Measurements from ENCODE around the gene CELF2. TPM values are rescaled to one million over a fixed set of nuclear protein-coding genes. Genes with fewer than 3 reads are reported as not detected.

Gene CELF2
- total RNA-seq, 1 experiment from 2014 or later: not detected

- no peaks in the 10 kb centered on the region for H3K36me3 Mint-ChIP-seq (ENCODE audit: insufficient read depth, unreplicated experiment)
- TF ChIP-seq CTCF (IDR thresholded peaks at IDR 0.05; ENCODE audit: unreplicated experiment): no peak
- intact Hi-C loops (cut with micrococcal nuclease; ENCODE audit: unreplicated experiment): no loop called here
- H3K4me3 Mint-ChIP-seq (ENCODE audit: low read depth, unreplicated experiment): no peak overlapping the region
- no TSS peak for BruUV-seq (replicated peaks)
- no peaks in the 10 kb centered on the region for H3K27me3 Mint-ChIP-seq (ENCODE audit: unreplicated experiment)
- no peak for DNase-seq
- peaks cover 4% of the 10 kb centered on the region for H3K9me3 Mint-ChIP-seq (ENCODE audit: low read depth, unreplicated experiment)
- CTCF ChIA-PET: no interaction called here
- H3K27ac Mint-ChIP-seq (ENCODE audit: unreplicated experiment): no peak overlapping the region
- H3K4me1 Mint-ChIP-seq (ENCODE audit: low read depth, unreplicated experiment): no peaks in the 10 kb centered on the region
Measured at GRCh38 chr10:11048707-11049278, 31.1 kb downstream of the CELF2 start.

DNA sequence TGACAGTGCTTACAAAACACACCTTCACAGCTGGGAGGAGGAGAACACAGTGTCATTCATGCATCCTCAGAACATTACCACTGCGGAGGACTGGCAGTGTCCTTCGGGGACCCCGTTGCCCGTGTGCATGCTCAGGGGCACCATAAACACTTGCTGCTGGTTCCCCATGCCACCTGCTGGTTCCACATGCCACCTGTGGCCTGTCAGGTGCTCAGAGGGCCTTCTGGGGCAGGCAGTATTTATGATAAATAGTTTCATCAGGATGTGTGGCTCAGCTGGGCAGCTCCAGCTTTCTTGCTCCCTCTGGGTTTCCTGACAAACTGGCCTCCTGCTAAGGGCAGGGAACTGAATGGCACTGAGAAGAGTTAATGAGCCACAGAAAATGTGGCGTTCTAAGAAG, 32.1 kb downstream of the CELF2 start:
- intact Hi-C loops (cut with micrococcal nuclease; ENCODE audit: unreplicated experiment): no loop called here
- Mint-ChIP-seq H3K4me3 (ENCODE audit: low read depth, unreplicated experiment) (no peak overlapping the region), H3K27ac (ENCODE audit: unreplicated experiment) (no peak overlapping the region), H3K4me1 (ENCODE audit: low read depth, unreplicated experiment) (no peaks in the 10 kb centered on the region), H3K36me3 (ENCODE audit: insufficient read depth, unreplicated experiment) (no peaks in the 10 kb centered on the region), H3K27me3 (ENCODE audit: unreplicated experiment) (no peaks in the 10 kb centered on the region), H3K9me3 (ENCODE audit: low read depth, unreplicated experiment) (no peaks in the 10 kb centered on the region)
- DNase-seq: no peak
- CTCF ChIA-PET: no interaction called here
- TF ChIP-seq CTCF (IDR thresholded peaks at IDR 0.05; ENCODE audit: unreplicated experiment): no peak
- BruUV-seq (replicated peaks): no TSS peak

DNA sequence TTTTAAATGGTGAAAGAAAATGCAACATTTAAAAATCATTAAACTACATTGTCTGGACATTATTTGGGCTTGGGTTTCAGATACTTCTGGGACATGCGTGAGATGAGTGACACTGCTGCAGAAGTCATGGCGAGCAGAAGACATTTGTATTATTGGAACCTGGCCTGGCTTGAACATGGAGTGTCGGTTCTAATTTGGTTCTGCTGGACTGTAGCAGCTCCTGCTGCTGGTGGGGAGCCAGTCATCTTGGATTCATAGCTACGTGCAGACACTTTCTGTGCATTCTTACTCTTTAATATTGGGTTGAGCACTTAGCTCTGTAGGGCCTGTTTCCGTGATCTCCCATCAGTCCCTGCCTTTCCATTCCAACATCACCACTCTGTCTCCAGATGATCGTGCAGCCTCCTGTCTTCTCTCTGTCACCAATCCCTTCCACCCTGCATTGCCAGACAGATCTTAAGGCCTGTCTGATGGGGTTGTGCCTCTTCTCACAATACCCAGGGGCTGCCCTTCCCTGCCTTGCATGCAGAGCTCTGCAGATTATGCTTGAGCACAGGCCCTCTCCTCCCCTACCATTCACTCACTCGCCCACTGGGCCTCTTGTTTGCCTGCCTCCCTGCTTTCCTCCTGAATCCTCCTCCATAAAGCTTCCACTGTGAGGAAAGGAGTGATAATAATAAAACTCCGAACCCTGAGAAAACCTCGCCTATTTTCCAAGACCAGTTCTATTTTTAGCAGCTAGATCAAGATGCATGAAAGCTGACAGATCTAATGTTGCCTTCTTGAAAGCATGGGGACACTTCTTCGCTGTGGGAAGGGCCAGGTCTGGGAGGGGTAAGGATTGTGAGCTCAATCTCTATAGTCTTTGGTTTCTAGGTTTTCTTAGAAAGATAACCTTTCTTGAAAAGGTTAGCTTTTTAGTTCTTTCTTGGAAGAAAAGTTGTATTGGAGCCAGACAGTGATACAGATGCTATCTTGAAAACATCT, 32.9 kb downstream of the CELF2 start:
- H3K36me3 Mint-ChIP-seq (ENCODE audit: insufficient read depth, unreplicated experiment): no peaks in the 10 kb centered on the region
- CTCF ChIA-PET: no interaction called here
- intact Hi-C loops (cut with micrococcal nuclease; ENCODE audit: unreplicated experiment): no loop called here
- BruUV-seq (replicated peaks): no TSS peak
- no peak for TF ChIP-seq CTCF (IDR thresholded peaks at IDR 0.05; ENCODE audit: unreplicated experiment)
- no peaks in the 10 kb centered on the region for H3K4me1 Mint-ChIP-seq (ENCODE audit: low read depth, unreplicated experiment)
- no peak overlapping the region for H3K4me3 Mint-ChIP-seq (ENCODE audit: low read depth, unreplicated experiment)
- H3K27me3 Mint-ChIP-seq (ENCODE audit: unreplicated experiment): no peaks in the 10 kb centered on the region
- H3K9me3 Mint-ChIP-seq (ENCODE audit: low read depth, unreplicated experiment): no peaks in the 10 kb centered on the region
- no peak overlapping the region for H3K27ac Mint-ChIP-seq (ENCODE audit: unreplicated experiment)
- DNase-seq: no peak

DNA sequence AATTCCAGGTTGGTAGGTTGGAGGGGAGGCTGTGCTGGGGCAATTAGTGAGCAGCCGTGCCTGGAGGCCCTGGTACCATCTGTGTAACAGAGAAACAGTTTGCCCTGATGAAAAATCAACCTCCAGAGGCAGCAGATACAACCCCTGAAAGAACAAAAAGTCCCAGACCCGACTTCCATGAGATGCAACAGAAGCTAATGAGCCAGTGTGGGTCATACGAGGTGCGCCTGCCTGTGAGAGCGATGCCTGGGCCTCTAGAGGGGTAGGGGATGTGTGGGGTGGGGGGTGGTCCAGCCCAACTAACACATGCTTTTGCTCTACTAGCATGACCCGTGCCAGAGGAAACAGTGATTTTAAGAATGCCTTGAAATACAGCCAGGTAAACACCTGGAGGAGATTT, 39.3 kb downstream of the CELF2 start:
- Mint-ChIP-seq H3K4me1 (ENCODE audit: low read depth, unreplicated experiment) (no peaks in the 10 kb centered on the region), H3K4me3 (ENCODE audit: low read depth, unreplicated experiment) (no peak overlapping the region), H3K27ac (ENCODE audit: unreplicated experiment) (no peak overlapping the region), H3K9me3 (ENCODE audit: low read depth, unreplicated experiment) (peaks cover 9% of the 10 kb centered on the region), H3K27me3 (ENCODE audit: unreplicated experiment) (no peaks in the 10 kb centered on the region), H3K36me3 (ENCODE audit: insufficient read depth, unreplicated experiment) (no peaks in the 10 kb centered on the region)
- intact Hi-C loops (cut with micrococcal nuclease; ENCODE audit: unreplicated experiment): no loop called here
- CTCF ChIA-PET: no interaction called here
- TF ChIP-seq CTCF (IDR thresholded peaks at IDR 0.05; ENCODE audit: unreplicated experiment): no peak
- no TSS peak for BruUV-seq (replicated peaks)
- no peak for DNase-seq
